GM18873 (cell line): Measurements from ENCODE around the gene CARM1.
"Not testable (repeated sequence)": the region's sequence is repeated elsewhere in the genome, so short reads cannot be mapped to it uniquely, and the experiment has no call there.

ENCODE experiments used
- ATAC-seq: cut with Tn5 transposase; IDR thresholded peaks from one replicate; pipeline ENCODE4 v1.9.1; 2021; ENCODE audit warnings: mild to moderate bottlenecking, moderate library complexity, moderate number of reproducible peaks; ENCODE audit not compliant: unreplicated experiment, low FRiP score

Gene CARM1

DNA sequence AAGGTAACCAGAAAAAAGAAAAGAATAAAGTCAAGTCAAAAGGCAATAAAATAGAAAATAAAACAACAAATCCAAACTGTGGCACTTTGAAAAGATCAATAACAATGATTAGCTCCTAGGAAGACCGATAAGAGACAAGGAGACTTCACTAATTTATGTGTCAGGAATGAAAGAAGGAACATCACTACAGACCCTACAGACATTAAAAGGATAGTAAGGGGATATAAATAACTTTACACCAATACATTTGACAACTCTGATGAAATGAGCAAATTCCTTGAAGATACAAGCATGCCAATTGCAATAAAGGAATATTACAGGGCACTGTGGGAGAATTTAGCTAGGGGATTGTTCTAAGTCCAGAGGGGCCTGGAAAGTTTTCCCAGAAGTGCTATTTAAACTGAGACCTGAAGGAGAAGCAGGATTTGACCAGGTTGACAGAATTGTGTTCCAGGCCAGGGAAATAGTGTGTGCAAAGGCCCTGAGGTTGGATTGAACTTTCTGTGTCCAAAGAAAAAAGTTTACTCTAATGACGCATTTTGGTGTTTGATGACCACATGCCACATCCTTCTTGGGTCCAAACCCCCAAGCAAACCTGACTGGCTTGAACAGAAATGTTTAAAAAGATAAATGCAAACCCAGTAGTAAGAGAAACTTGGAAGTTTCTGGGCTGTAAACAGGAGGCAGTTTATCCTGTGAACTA lies 24.7 kb upstream of the CARM1 start:
- no peak for ATAC-seq

- no peak for ATAC-seq
These were observed 23.0 kb upstream of the CARM1 start, which contains the start of gene C19orf38 for GRCh38 chr19:10848230-10848856. Gene C19orf38 (plus strand): TSS chr19:10848415. CDS start chr19:10848509, 94 bp downstream.

DNA sequence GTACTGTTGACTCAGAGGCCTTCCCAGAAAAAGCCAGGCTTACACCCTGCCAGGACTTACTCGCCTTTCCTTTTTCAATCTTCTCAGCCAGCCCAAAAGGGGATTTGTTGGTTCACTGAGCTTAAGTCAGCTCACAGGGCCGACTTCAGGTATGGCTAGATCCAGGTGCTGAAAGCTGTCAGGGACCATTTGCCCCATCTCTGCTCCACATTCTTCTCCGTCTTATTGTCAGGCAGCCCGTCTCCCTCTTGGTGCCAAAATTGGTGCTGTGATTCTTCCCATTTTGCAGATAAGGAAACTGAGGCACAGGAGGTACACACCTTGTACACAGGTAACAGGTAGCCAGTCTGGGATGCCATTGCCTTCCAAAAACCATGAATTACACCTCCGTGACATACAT lies 20.7 kb upstream of the CARM1 start:
- no peak for ATAC-seq

GRCh38 chr19:10852098-10852800 lies 19.1 kb upstream of the CARM1 start:
- no peak for ATAC-seq

DNA sequence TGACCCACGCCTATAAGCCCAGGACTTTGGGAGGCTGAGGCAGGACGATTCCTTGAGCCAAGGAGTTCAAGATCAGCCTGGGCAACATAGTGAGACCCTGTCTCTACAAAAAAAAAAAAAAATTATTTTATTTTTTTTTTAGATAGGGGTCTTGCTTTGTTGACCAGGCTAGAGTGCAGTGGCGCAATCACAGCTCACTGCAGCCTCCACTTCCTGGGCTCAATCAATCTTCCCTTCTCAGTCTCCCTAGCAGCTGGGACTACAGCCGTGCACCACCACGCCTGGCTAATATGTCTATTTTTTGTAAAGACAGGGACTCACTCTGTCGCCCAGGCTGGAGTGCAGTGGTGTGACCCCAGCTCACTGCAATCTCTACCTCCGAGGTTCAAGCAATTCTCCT lies 18.4 kb upstream of the CARM1 start:
- ATAC-seq: no peak

DNA sequence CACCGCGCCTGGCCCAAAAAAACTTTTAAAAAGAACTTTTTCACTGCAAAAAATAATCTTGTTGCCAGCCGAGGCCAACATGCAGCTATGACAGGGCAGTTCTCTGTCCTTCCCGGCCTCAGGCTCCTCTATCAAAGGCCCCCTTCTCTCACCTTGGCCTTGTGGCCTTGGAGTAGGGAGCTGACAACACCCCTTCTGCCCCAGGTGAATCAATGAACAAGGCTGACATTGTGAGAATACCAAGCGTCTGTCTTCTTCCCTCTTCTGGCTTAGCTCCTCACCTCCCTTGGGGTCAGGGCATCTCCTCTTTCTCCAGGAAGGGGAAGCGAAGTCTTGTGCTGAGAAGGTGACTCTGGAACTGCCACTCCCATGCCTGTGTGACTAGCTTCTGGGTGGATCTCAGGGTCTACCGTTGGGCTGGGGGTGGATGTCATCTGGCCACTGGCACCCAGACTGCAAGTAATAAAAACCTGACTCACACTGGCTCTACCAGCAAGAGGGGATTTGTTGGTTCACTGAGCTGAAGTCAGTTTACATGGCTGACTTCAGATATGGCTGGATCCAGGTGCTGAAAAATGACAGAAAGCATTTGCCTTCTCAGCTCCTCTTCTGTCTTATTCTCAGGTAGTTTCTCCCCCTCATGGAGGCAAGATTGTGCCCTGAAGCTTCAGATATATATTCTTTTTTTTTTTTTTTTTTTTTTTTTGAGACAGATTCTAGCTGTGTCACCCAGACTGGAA lies 16.8 kb upstream of the CARM1 start:
- ATAC-seq: no peak

GRCh38 chr19:10855879-10856522 lies 15.4 kb upstream of the CARM1 start:
- no peak for ATAC-seq

DNA sequence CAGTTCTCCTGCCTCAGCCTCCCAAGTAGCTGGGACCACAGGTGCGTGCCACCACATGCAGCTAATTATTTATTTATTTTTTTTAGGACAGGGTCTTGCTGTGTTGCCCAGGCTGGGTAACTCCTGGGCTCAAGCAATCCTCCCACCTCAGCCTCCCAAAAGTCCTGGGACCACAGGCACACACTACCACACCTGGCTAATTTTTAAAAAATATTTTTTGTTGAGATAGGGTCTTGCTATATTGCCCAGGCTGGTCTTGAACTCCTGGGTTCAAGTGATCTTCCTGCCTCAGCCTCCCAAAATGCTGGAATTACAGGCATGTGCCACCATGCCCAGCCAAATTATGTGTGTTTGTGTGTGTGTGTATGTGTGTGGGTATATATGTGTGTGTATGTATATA lies 14.5 kb upstream of the CARM1 start:
- ATAC-seq: not testable (repeated sequence)

DNA sequence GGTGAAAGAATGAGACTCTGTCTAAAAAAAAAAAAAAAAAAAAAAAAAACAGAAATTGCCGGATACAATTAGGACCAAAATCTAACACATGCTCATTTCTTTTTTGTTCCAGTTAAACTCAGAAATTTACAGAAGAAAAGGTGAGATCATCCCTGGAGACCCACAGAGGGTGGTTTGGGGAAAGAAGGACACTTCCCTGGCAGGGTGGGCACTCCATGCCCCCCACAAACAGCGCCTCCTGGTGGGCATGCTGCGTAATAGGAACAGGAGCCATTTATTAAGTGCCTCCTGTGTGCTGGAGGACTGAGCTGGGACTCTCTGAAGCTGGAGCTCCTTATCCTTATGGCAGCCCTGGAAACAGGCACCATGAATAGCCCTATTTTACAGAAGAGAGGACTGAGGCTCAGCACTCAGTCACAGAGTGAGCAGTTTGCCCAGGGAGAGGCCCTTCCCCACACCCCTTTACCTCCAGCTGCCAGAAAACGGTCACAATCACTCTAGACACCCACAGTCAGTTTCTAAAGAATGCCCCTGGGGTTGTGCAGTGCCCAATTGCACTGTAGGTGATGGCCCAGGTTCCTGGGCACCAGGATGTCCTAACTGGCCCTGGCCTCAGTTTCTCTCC lies 13.0 kb upstream of the CARM1 start:
- ATAC-seq: no peak

DNA sequence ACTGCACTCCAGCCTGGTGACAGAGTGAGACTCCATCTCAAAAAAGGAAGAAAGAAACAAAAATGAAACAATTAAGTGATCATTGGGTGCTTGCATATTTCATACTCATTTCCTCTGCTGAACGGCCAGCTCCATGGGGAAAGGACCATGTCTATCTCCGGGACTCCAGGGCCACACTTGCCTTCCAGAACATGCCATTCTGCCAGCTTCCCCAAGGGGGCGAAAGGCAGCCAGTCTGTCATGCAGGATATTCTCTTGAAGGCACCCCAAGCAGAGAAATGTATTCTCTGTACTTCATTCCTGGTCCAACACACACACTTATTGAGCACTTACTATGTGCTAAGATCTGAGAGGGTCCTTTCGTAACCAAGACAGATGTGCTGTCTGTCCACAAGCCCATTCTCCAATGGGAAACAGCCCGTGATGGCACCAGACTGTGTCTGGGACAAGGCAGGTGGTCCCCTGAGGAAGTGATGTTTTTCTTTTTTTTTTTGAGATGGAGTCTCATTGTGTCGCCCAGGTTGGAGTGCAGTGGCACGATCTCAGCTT lies 10.2 kb upstream of the CARM1 start:
- ATAC-seq: no peak

- ATAC-seq: no peak
These were observed 8.7 kb upstream of the CARM1 start for GRCh38 chr19:10862561-10863106.

DNA sequence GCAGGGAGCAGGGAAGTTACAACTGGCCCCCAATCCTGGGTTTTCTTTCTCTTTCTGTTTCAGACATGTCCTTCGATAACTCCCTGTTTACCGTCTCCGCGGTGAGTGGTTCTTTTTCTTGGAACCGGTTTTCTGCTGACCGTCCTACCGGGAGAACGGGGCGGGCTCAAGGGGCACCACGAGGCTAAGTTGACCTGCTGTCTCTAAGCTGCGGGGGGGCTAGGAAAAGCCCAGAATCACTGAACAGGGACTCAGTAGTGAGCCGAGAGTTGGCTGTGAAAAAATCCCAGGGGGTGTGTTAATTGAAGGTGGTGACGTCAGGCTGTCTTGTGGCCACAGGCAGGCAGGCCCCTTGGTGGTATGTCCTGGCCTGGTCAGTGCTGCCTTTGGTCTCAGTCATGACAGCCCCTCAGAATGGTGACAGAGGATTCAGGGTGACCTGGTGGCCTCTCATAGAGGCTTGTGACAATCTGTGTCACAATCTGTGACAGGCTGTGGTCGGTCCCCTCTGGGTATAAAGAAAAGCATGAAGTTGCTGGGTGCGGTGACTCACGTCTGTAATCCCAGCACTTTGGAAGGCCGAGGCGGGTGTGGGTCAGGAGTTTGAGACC lies 8.1 kb upstream of the CARM1 start:
- no peak for ATAC-seq

DNA sequence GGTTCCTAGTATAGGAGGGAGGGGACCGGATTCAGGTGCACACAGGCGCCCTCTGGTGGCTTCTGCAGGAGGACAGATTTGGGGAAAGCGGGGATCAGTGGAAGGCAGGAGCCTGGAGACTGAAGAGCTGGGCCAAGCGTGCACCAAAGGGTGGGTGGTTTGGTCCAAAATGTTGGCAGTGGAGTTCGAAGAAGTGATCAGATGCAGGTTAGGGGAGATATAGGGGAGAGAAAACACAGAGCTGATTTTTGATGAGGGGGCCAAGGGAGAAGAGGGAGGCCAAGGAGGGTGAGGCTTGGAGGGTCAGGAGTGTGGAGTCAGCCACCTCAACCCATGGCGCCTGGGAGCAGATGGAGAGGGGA lies 6.8 kb upstream of the CARM1 start:
- ATAC-seq: no peak

- no peak for ATAC-seq
These were observed 4.9 kb upstream of the CARM1 start for GRCh38 chr19:10866495-10866894.

DNA sequence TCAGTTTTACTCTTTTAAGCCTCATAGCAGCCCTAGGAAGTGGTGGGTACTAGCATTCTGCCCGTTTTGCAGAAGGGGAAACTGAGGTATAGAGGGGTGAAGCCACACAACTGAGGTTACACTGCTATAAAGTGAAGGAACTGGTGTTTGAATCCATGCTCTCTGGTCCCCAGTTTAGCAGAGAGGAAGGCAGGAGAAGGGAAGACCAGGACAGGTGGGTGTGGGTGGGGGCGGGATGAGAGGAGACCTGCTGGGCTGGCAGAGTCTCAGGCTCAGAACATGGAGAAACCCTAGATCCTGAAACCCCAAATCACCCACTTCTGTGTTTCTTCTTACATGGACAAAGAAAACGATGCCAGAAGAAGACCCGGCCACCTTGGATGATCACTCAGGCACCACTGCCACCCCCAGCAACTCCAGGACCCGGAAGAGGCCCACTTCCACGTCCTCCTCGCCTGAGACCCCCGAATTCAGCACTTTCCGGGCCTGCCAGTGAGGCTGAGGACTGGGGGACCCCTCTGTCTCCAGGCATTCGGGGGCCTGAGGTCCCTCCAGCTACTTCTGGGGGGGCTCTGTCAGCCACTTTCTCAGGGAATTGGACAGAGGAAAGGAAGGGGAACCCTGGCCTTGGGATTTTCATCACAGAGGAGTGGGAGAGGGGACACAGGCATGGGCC lies 2.3 kb upstream of the CARM1 start:
- no peak for ATAC-seq

DNA sequence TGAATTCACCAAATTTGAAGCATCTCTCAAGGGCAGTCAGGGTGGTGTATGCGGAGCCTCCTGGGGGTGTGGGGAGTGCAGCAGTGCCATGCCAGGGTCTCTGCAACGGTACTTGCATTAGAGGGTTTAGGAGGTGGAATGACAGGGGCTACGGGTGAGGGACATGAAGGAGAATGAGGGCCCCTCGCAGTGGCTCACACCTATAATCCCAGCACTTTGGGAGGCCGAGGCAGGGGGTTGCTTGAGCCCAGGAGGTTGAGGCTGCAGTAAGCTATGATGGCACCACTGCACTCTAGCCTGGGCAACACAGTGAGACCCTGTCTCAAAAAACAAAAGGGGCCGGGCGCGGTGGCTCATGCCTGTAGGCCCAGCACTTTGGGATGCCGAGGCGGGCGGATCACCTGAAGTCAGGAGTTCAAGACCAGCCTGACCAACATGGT lies 1.5 kb upstream of the CARM1 start:
- not testable (repeated sequence) for ATAC-seq

GRCh38 chr19:10870501-10870954 lies 825 bp upstream of the CARM1 start:
- ATAC-seq: no peak
